Measurements from ENCODE around the gene UXT. TPM values are rescaled to one million over a fixed set of nuclear protein-coding genes. Genes with fewer than 3 reads are reported as not detected.

Gene UXT
- total RNA-seq (2022; extraction: Qiagen RNA extraction; ENCODE audit: low read depth) = 167 to 187 TPM (median 174 TPM) in 5 replicates

GRCh38 chrX:47658684-47659420 is at the start of gene UXT:
TSS of gene UXT (minus strand) at chrX:47659180. CDS start at chrX:47658927, 253 bp downstream.

GRCh38 chrX:47650164-47651042 is 8.6 kb downstream of the UXT start, which contains the start of gene ELK1:
TSS of gene ELK1 (minus strand) at chrX:47650563. CDS start at chrX:47641441, 9,122 bp downstream.

GRCh38 chrX:47629419-47630200 is 29.4 kb downstream of the UXT start, which contains the start of gene CFP:
TSS of gene CFP (minus strand) at chrX:47629930. CDS start at chrX:47629844, 86 bp downstream.

GRCh38 chrX:47619486-47620302 is 39.3 kb downstream of the UXT start, which contains the start of gene SYN1:
TSS of gene SYN1 (minus strand) at chrX:47619857. CDS start at chrX:47619728, 129 bp downstream.

Other genes with a start within 250 kb of the UXT start
- 3.1 to 4.5 TPM (median 4.2 TPM) in 5 replicates for gene ZNF41, start 176.0 kb downstream of the UXT start, total RNA-seq (2022; extraction: Qiagen RNA extraction; ENCODE audit: low read depth)
- 35.6 to 58.2 TPM (median 56.3 TPM) in 5 replicates for gene ARAF, start 98.0 kb downstream of the UXT start, total RNA-seq (2022; extraction: Qiagen RNA extraction; ENCODE audit: low read depth)
- 203 to 298 TPM (median 261 TPM) in 5 replicates for gene TIMP1, start 76.7 kb downstream of the UXT start, total RNA-seq (2022; extraction: Qiagen RNA extraction; ENCODE audit: low read depth)
- 0.11 to 0.58 TPM (median 0.19 TPM) in 5 replicates for gene SYN1, start 39.3 kb downstream of the UXT start, total RNA-seq (2022; extraction: Qiagen RNA extraction; ENCODE audit: low read depth)
- 0.14 to 0.83 TPM (median 0.72 TPM) in 5 replicates for gene CFP, start 29.2 kb downstream of the UXT start, total RNA-seq (2022; extraction: Qiagen RNA extraction; ENCODE audit: low read depth)
- gene ELK1, start 8.6 kb downstream of the UXT start, total RNA-seq (2022; extraction: Qiagen RNA extraction; ENCODE audit: low read depth) = 26.5 to 35.8 TPM (median 34.6 TPM) in 5 replicates
- 4.6 to 6.9 TPM (median 5.9 TPM) in 5 replicates for gene ZNF81, start 177.7 kb upstream of the UXT start, total RNA-seq (2022; extraction: Qiagen RNA extraction; ENCODE audit: low read depth)